Measurements from ENCODE around the gene HSD3B2.

HSD3B2 gene

DNA sequence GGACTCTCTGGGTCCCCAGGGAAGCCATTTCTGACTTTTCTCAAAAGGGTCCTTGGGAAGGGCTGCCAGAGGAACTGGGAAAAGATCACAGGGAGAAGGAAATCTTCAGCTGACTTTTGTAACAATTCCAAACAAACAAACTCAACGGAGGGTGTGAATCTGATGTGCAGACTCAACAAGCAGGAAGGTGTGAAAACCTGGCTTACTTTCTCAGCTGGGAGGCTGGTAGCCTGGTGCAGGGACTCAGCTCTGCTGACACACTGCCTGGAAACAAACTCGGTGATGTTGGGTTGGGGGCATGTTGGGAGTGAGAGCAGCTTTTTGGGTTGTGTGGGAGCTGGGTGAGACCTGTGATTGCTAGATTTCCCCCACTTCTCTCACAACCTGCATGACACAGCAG lies 10.2 kb upstream of the HSD3B2 start:
- no peak for DNase-seq

DNA sequence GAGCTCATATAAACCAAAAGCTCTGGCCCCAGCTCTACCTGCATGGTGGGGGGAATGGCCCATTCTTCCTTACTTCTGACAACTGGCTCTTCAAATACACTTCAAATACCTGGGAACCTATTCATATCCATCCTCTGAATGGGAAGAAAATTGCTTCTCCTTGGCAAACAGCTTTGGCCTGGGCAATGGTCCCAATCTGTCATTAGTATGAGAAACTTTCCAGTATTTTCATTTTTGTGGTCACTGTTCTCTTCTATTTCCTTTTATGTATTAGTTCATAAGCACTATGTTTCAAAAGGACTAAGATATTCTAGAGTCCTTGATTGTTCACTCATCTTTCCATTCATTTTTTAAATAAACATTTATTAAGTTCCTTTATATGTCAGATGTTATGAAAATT lies 5.2 kb upstream of the HSD3B2 start:
- no peak for DNase-seq

DNA sequence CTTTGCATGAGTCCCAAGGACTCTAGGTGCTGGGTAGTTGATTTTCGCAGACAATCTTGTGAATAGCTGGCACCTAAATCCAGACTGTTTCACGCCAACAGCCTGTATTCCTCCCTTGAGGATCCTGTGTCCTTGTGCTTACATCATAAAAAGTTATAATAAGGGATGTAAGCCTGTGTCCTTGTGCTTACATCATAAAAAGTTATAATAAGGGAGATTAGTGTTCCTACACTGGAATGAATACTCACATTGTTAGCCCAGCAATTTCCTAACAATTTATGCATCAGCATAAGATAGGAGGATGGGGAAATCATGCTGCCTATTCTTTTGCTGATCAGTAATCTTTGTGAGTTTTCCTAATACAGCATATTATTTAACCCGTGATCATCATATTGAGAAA lies 4.0 kb upstream of the HSD3B2 start:
- DNase-seq, result no peak

DNA sequence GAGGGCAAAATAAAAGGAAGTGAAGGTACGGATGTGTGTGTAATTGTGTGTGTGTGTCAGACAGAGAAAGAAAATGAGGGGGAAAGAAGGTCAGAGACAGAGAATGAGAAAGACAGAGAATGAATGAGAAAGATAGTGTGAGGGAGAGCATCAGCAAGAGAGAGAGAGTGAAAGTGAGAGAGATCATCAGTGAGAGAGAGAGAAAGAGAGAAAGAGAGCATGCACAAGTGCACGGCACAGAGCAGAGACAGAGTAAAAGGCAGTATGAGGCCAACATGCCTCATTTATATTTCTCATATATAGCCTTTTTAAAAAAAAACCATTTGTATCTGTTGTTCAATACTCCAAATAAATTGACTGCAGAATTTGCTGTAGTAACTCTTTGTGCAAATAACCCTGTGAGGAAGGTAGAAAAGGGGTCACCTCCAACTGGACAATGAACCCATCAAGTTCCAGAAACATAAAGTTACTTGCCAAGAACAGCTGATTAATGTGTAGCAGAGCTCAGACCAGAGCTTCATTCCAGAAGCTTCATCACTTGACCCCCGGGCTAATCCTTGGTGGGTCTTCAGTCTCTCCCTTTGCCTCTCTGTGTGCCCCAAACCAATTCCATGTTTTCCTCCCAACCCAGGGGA lies 1.2 kb downstream of the HSD3B2 start:
- no peak for DNase-seq

DNA sequence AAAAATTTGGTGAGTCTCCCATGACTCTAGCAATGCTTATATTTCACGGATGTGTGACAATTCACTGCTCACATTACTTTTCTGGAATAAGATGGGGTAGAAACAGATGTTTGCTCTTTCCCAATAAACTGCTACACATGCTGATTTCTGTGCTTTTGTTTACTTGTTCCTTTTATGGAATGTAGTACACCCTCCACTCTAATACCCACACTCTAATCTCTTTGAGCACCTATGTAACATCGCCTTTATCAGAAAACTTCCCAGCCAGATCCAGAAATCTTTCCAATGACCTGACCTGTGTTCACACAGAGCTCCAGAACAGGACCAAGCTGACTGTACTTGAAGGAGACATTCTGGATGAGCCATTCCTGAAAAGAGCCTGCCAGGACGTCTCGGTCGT lies 4.2 kb downstream of the HSD3B2 start:
- DNase-seq, result no peak

DNA sequence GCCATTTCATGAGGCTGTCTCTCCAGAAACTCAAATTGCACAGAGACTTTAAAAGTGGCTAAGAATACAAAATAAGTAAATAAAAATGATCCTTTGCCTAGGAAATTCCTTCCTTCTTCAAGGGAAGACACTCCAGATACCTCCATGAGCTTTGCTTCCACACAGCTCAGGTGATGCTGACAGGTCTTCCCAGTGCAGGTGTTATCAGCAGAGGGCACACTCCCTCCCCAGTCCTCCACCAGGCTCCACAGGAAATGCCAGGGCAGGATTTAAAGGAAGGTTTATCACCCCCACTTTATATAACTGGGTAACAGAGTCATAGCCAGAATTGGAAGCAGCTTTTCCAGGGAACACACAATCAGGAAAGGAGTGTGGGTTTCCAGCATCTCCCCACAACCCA lies 5.7 kb downstream of the HSD3B2 start:
- no peak for DNase-seq

DNA sequence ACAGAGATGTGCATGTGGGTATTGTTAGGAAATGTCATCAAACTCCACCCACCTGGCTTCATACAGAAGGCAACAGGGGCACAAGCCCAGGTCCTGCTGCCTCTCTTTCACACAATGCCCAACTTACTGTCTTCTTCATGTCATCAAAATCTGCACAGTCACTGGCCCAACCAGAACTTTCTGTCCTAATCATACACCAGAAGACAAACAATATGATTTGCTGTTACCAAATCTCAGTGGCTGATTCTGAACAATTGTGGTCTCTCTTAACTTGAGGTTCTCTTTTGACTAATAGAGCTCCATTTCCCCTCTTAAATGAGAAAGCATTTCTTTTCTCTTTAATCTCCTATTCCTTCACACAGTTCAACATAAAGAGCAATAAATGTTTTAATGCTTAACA lies 7.7 kb downstream of the HSD3B2 start:
- DNase-seq, result no peak

DNA sequence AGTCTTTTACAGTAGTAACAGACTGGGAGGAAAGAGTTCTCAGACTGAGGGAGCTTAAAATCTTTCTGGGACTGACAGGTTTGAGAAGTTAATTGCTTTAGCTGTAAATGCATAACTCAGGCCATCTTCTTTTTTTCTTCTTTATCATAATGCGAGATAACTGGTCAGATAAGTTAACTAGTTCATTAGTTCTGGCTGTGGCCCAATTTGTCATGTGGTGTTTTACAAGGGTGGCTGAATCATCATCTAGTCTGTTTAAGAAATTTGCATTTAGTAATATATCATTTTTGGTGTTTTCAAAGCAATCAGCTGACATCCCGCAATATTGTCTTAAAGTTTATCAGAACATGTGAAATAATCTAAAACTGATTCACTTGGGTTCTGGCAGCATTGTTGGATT lies 14.0 kb downstream of the HSD3B2 start:
- DNase-seq, result no peak

DNA sequence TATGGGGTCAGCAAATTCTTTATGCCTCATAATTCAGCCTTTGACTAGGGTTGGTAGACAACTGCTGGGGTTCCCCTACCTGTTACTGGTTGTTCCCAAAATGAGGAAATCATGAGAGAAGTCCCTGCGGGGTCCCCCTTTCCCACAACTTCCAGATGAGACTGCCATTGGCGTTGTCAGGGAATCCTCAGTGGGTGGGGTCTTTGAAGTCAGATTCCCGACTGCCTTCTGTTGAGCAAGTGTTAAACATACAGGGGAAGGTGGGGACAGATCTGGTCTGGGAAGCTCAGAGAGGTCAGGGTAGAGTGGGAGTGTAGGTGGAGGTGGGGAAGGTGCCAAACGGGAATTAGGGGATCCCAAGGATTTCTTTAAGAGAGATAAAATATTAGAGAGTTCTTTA lies 14.7 kb downstream of the HSD3B2 start:
- no peak for DNase-seq

DNA sequence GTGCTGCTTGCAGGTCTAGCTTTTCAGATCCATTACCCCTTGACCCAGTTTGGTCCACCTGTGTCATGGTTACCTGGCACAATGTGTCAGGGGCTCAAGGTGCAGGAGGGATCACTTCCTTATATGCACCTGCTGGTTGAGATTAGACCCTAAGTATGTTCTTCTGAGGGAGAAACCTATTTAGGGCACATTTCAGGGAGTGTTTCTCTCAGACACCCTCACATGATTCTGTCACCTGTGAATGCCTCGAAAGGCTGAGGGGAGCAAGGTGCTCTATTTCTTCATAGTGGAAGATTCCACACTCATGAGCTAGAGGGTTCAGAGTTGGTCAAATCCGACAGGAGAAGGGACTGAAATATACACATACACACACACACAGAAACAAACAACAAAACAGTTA lies 15.5 kb downstream of the HSD3B2 start:
- no peak for DNase-seq

DNA sequence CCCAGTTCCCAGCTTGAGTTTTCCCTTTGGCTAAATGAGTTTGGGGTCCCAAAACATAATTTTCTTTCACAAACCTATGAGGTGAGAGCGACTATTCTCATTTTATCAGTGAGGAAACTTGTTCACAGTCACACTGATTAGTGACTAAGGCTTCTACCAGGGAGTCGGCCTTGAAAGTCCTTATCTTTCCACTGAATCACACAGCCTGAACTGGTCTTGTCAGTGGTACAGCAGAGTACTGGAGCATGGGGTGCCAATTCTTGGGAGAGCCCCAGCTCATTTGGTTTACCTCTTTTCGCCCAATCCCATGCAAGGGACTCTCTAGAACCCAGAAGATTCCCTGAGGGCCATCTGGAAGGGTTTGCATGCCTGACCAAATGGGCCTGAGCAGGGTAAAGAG lies 16.9 kb downstream of the HSD3B2 start:
- no peak for DNase-seq

DNA sequence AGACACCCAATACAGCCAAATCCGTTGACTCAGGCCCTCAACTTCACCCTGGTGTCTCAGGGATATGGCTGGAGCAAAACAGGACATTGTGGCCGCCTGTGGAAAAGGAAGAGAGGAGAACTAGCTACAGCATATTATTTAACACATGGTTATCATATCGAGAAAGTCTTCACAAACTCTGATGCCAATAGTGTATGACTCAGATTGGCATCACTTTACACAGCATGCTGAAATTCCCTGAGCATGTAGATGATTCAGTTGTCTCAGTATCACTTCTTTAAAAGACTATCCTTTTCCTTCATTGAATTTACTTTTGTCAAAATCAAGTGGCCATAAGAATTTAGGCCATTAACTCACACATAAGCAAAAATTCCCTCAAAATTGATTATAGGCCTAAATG lies 20.1 kb downstream of the HSD3B2 start:
- DNase-seq, result no peak

DNA sequence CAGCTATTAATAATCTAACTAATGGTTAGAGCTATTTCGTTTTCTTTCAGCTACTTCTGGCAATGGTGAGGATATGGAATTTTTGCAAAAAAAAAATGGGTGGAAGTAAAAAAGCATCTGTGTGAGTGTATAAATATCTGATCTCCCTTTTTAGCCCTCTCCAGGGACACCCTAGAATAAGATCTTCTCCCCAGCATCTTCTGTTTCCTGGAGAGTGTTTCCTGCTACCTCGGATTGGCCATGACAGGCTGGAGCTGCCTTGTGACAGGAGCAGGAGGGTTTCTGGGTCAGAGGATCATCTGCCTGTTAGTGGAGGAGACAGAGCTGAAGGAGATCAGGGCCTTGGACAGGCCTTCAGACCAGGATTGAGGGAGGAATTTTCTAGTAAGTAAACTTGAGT lies 23.8 kb downstream of the HSD3B2 start:
- DNase-seq, result no peak

DNA sequence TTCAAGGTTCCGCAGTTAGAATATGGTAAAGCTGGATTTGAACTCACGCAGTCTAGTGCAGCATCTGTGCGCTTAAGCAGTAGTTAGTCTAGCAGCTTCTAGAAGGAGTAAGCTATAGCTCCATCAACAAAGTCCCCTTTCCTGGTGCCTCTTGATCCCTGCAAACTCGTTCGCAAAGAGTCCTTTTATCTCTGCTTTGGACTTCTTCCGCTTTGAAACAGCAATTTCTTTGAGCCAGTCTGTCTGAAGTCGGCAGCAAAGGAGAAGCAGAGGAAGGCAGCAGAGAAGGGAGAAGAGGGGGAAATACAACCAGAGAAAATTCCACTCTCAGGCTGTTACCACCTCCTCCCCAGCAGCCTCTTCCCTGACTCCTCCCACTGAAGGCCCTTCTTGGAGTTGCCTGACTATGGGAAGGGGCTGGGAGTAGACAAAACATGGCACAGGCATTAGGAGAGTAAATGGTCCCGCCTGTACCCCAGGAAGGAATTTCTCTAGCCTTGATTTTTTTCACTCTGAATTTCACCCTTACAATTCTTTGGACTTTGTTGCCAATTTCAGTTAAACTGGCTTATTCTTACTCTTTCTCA lies 25.9 kb downstream of the HSD3B2 start:
- DNase-seq, result no peak

DNA sequence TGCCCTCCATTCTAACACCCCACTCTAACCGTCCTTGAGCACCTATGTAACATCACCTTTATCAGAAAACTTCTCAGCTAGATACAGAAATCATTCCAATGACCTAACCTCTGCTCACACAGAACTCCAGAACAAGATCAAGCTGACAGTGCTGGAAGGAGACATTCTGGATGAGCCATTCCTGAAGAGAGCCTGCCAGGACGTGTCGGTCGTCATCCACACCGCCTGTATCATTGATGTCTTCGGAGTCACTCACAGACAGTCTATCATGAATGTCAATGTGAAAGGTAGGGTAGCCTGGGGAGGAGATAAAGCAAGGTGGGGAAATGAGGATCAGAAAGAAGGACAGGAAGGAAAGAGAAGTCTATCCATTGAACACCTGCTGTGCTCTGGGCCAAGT lies 27.8 kb downstream of the HSD3B2 start:
- DNase-seq, result no peak

DNA sequence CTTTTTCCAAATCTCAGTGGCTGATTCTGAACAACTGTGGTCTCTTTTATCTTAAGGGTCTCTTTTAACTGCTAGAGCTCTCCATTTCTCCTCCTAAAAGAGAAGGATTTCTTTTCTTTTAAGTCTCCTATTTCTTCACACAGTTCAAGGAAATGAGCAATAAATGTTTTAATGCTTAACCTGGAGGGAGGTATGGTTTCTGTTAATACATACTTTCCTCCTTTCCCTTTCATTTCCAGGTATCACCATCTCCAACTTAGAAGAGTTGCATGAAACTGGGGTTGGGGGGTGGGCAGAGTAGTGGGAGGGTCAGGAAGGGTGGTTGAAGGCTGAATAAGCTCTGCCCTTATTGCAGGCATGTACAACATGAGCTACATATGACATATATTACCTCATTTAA lies 31.4 kb downstream of the HSD3B2 start:
- no peak for DNase-seq

DNA sequence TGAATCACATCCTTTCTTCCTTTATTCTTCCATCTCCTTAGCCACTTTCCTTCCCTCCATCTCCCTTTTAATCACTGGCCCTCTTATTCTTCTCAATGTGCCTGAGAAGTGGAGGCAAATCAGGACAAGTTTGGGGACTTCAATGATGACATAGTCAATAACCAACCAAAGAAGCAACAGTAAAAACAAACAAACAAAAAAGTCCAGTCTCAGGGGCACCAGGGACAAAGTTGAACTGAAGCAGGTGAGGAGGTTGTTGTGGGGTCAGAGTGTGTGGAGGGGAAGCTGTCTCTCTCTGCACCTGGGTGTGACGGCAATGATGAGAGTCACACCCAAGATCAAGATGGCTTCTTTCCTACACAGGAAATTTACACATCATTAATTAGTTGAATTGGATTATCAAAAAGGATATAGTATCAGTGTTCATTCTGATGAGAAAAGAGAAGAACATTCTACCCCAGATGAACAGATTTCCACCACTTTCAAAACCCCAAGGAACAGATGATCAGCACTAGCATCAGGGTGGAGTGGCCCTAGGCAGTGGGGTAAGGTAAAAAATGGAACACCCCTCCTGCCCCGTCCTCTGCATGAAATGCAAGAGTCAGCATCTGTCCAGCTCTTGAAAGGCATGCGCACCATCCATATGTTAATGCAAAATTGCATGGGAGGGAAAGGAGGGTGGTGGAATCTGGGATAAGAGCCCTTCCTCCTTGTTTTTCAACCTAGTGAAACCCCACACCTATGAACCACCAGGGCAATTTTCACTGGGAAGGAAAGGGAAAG lies 32.6 kb downstream of the HSD3B2 start:
- no peak for DNase-seq

DNA sequence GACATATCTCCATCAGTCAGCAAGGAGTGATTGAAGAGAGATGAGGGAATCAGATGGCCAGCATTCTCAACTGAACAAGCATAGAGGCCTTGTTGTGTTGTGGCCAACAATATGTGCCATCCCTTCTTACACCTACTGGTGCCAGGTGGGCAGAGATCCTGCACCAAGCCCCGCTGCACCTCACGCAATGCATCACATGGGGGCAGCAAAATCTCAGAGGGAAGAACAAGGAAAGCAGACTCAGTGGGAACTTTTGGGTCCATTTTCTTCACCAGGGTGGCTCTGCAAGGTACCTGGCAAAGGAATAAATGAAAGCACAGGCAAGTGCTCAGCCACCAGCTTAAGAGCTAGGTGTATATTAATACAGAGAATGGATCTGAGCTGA lies 33.2 kb downstream of the HSD3B2 start:
- DNase-seq, result no peak

DNA sequence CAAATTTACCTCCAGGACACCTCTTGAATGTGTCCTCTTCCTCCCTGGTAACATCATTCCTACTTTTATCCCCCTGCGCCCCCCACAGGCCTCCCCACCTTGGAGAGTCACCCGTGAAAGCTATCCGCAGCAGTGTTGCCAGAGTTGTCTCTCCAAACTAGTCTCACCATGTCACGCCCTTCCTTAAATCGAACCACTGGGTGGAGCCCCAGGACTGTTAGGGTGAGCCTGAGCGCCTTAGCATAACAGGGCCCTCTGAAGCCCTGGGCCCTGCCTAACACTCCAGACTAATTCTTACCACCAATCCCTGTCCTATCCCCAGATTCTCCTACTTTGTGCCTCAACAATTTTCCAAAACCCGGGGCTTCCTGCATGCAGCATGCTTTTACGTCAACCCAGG lies 35.0 kb downstream of the HSD3B2 start:
- no peak for DNase-seq

DNA sequence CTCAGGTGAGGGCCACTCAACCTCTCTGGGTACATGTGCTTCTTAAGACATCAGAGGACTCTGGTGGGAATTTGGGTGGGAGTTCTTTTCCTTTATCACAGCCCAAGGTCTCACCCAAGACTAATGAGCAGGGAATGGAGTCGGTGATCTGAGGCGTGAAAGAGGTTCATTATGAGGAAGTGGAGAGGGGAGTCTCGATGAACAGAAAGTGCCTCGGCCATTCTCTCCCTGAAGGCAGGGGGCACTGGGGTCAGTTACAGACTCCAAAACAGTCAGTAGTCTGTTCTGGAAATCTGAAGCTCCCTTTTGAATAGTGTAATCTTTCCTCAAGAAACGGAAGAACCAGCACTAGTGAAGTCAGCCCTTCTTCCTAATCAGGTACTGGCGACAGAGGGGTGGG lies 36.2 kb downstream of the HSD3B2 start:
- DNase-seq, result no peak

DNA sequence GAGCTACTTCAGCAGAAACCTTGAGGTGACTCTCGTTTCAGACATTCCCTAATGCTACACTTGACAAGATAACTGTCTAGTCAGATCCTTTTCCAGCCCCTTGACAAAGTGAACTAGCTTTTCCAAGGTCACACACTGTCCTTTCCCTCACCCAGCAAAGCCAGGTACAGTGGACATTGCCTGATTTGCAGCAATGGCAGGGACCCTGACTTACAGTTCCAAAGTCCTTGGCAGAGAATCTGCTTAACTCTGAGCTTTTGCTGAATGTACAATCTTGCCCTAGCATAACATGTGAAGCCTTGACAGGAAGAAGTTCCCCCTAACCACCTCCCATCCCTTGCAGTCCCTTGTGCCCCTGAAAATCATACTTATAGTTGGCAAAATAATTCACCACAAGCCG lies 37.1 kb downstream of the HSD3B2 start:
- no peak for DNase-seq

DNA sequence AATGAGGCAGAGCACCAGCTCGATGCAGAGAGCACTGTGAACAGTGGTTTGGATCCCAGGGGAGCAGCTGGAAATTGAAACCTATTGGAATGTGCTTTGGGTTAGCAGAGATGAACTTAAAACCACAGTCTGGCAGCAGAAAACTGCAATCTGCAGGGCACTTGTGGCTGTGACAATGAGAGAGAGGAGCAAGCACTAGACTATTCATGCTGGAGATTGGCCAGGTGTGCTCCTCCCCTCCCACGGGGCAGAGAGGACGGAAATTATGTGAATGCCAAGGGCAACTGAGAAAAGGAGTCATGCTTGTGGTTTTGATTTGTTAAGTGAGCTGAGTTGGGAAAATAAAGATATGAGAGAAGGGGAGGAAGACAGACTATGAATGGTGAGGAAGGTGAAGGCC lies 38.1 kb downstream of the HSD3B2 start:
- no peak for DNase-seq

DNA sequence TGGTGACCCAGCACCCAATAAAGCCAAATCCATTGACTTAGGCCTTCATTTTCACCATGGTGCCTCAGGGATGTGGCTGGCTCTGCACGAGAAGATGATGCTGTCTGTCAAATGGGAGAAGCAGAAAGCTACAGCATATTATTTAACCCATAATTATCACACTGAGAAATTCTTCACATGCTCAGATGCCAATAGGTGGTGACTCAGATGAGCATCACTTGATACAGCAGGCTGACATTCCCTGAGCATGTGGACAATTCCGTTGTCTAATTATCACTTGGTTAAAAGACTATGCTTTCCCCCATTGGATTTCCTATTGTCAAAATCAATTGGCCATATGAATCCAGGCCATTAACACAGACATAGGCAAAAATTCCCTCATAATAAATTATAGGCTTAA lies 48.0 kb downstream of the HSD3B2 start:
- no peak for DNase-seq

DNA sequence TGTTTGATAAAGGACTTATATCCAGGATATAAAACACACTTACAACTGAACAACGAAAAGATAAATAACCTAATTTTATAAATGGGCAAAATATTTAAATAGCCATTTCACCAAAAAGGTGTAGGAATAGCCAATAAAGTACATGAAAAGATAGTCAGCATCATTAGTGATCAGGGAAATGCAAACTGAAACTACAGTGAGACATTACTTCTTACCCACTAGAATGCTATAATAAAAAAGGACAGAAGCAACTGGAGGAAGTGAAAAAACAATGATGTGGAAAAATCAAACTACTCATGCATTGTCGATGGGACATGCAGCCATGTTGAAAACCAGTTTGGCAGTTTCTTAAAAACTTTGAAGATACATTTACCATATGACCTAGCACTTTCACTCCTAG lies 48.6 kb downstream of the HSD3B2 start:
- no peak for DNase-seq

DNA sequence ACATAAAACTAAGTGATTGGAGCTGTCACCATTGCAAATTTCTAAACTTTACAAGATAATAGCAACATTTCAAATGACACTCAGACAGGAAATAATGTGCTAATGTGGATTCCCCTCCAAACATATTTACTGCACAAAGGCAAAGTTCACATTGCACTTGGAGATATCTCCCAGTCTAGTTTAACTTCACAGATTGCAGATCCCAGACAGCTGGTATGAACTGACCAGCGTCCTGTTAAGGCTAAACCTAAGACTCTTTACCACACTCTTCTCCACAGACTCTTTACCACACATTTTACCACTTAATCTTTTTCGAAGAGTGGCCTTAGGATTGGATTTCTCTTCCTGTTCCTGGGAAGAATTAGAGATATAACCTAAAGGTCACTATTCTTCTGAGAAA lies 51.5 kb downstream of the HSD3B2 start:
- DNase-seq, result no peak

All from activated CD8-positive, alpha-beta memory T cell treated with anti-CD3 and anti-CD28 coated beads, Interleukin-2, amount 50 U/mL, for 4 hours (primary cell).